CD4-positive, alpha-beta T cell (primary cell): ENCODE measurements around the gene CR1. TPM values are rescaled to one million over a fixed set of nuclear protein-coding genes. Genes with fewer than 3 reads are reported as not detected.
"Not testable (repeated sequence)": the region's sequence is repeated elsewhere in the genome, so short reads cannot be mapped to it uniquely, and the experiment has no call there.

Experiments
- ATAC-seq: fragments of 200-7000 bp; cut with Tn5 transposase; one replicate; pipeline ENCODE4 v1.10.0; 2022; ENCODE audit warnings: mild to moderate bottlenecking; ENCODE audit not compliant: poor library complexity
- CTCF ChIA-PET: fragments of 350-600 bp; sonication (Branson Sonifier 250); formaldehyde crosslinking; loops from one replicate; lab custom pipeline; 2021; ENCODE audit warnings: antibody characterized with exemption, inconsistent platforms; lab: Charles Lee
- POLR2A ChIA-PET: fragments of 350-600 bp; sonication (Branson Sonifier 250); formaldehyde crosslinking; loops from one replicate; lab custom pipeline; 2021; ENCODE audit warnings: antibody characterized with exemption, inconsistent platforms; lab: Charles Lee
- DNase-seq, 14 experiments: peaks; one replicate each; pipeline ENCODE4 v3.0.0-alpha.2; 2013 to 2020; ENCODE audit warnings: mixed read lengths in 2 of 14
- H3K27ac ChIP-seq, 2 donors: one replicate each; pipeline versions ENCODE4 v1.5.1 to v1.7.0; 2013; ENCODE audit warnings: low read length in 2 of 2, low read depth in 1 of 2, mild to moderate bottlenecking in 1 of 2
- H3K27me3 ChIP-seq, 2 experiments: 1 replicate in 1 of 2; 2 replicates in 1 of 2; pipeline versions ENCODE4 v1.6.1 to v1.7.0; 2013; ENCODE audit warnings: low read length in 2 of 2, control low read depth in 1 of 2, mild to moderate bottlenecking in 1 of 2, moderate library complexity in 1 of 2; ENCODE audit not compliant: insufficient read depth in 2 of 2, control insufficient read depth in 1 of 2
- H3K36me3 ChIP-seq: one replicate; pipeline ENCODE4 v1.6.1; 2013; ENCODE audit warnings: low read length, control low read depth; ENCODE audit not compliant: insufficient read depth
- H3K4me1 ChIP-seq: one replicate; pipeline ENCODE4 v1.6.1; 2013; ENCODE audit warnings: low read length, control low read depth; ENCODE audit not compliant: insufficient read depth
- H3K4me3 ChIP-seq: one replicate; pipeline ENCODE4 v1.5.1; 2013; ENCODE audit warnings: mild to moderate bottlenecking, low read length, moderate library complexity
- H3K9me3 ChIP-seq, 2 experiments: 1 replicate in 1 of 2; 2 replicates in 1 of 2; pipeline versions ENCODE4 v1.6.1 to v1.7.0; 2013; ENCODE audit warnings: low read length in 2 of 2, mild to moderate bottlenecking in 2 of 2, control low read depth in 1 of 2, moderate library complexity in 1 of 2; ENCODE audit not compliant: control insufficient read depth in 1 of 2, insufficient read depth in 1 of 2
- H3K27ac Mint-ChIP-seq: one replicate; pipeline ENCODE4 v1.8.0; 2020; ENCODE audit warnings: mixed read lengths
- H3K27me3 Mint-ChIP-seq: one replicate; pipeline ENCODE4 v1.8.0; 2021; ENCODE audit warnings: mixed read lengths
- H3K36me3 Mint-ChIP-seq: one replicate; pipeline ENCODE4 v1.8.0; 2021; ENCODE audit warnings: low read depth, mixed read lengths
- H3K4me1 Mint-ChIP-seq: one replicate; pipeline ENCODE4 v1.8.0; 2021; ENCODE audit warnings: low read depth, mixed read lengths
- H3K4me3 Mint-ChIP-seq: one replicate; pipeline ENCODE4 v1.8.0; 2020; ENCODE audit warnings: mild to moderate bottlenecking, mixed read lengths
- H3K9me3 Mint-ChIP-seq: one replicate; pipeline ENCODE4 v1.8.0; 2020; ENCODE audit warnings: mixed read lengths
- CTCF ChIP-seq: fragments of 200-600 bp; IDR thresholded peaks from one replicate; pipeline ENCODE4 v1.8.0; 2022; ENCODE audit warnings: antibody characterized with exemption, mild to moderate bottlenecking
- intact Hi-C, 2 experiments: fragments of 100-400 bp; cut with DNase I in 1 of 2; cut with micrococcal nuclease in 1 of 2; formaldehyde crosslinking; loops; one replicate each; pipeline versions ENCODE4 v1.15.1 to v1.9.0; 2023 to 2025; cut with DNase I, micrococcal nuclease
- total RNA-seq, 174 experiments: library from RNA in 2 of 174; stranded (reverse) in 2 of 174; gene quantifications; one replicate each; pipeline ENCODE4 v1.2.3 and lab custom pipeline; 2021 to 2026

Gene CR1
- total RNA-seq, 2 experiments from 2014 or later: 2.8 to 3.1 TPM

GRCh38 chr1:207676153-207676552 lies 180.2 kb downstream of the CR1 start:
- Histone ChIP-seq H3K36me3 (no peaks in the 10 kb centered on the region), H3K4me1 (no peaks in the 10 kb centered on the region), H3K27ac (no peak overlapping the region), H3K4me3 (no peak overlapping the region), H3K27me3 (peaks cover 3 to 6% of the 10 kb centered on the region in 2 experiments), H3K9me3 (no peaks in the 10 kb centered on the region)
- H3K27me3 Mint-ChIP-seq: peaks cover 38% of the 10 kb centered on the region
- CTCF ChIA-PET: no interaction called here
- no peak for TF ChIP-seq CTCF
- DNase-seq: no peak
- no peak overlapping the region for H3K27ac Mint-ChIP-seq
- POLR2A ChIA-PET: no interaction called here
- H3K36me3 Mint-ChIP-seq: no peaks in the 10 kb centered on the region
- no peak for ATAC-seq
- no peak overlapping the region for H3K4me3 Mint-ChIP-seq
- no peaks in the 10 kb centered on the region for H3K4me1 Mint-ChIP-seq
- H3K9me3 Mint-ChIP-seq: no peaks in the 10 kb centered on the region
- intact Hi-C loops: no loop called here

- H3K36me3 Mint-ChIP-seq, H3K36me3 ChIP-seq, POLR2A ChIA-PET, H3K27ac ChIP-seq, ATAC-seq, H3K4me1 ChIP-seq, CTCF ChIA-PET, H3K4me1 Mint-ChIP-seq, H3K9me3 ChIP-seq, H3K9me3 Mint-ChIP-seq, H3K4me3 Mint-ChIP-seq, H3K27ac Mint-ChIP-seq, H3K27me3 Mint-ChIP-seq, H3K27me3 ChIP-seq, DNase-seq, intact Hi-C loops, H3K4me3 ChIP-seq: not testable (repeated sequence)
These were observed 184.8 kb downstream of the CR1 start for GRCh38 chr1:207680590-207681388.

DNA sequence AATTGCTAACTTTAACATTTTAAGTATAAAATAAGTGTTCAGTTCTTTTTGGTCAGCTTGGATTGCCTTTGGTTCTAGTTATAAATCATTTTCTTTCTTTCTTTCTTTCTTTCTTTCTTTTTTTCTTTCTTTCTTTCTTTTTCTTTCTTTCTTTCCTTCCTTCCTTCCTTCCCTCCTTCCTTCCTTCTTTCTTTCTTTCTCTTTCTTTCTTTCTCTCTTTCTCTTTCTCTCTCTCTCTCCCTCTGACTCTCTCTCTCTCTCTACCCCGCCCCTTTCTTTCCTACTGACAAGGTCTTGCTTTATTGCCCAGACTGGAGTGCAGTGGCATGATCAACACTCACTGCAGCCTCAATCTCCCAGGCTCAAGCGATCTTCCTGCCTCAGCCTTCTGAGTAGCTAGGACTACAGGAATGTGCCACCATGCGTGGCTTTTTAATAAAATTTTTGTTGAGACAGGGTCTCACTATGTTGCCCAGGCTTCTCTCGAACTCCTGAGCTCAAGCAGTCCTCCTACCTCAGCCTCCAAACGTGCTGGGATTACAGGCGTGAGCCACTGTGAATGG lies 187.0 kb downstream of the CR1 start:
- H3K27ac Mint-ChIP-seq, POLR2A ChIA-PET, H3K36me3 ChIP-seq, H3K4me3 ChIP-seq, H3K9me3 ChIP-seq, H3K27ac ChIP-seq, CTCF ChIA-PET, H3K4me1 Mint-ChIP-seq, H3K27me3 ChIP-seq, H3K36me3 Mint-ChIP-seq, H3K27me3 Mint-ChIP-seq, ATAC-seq, H3K9me3 Mint-ChIP-seq, DNase-seq, intact Hi-C loops, H3K4me3 Mint-ChIP-seq, H3K4me1 ChIP-seq: not testable (repeated sequence)

DNA sequence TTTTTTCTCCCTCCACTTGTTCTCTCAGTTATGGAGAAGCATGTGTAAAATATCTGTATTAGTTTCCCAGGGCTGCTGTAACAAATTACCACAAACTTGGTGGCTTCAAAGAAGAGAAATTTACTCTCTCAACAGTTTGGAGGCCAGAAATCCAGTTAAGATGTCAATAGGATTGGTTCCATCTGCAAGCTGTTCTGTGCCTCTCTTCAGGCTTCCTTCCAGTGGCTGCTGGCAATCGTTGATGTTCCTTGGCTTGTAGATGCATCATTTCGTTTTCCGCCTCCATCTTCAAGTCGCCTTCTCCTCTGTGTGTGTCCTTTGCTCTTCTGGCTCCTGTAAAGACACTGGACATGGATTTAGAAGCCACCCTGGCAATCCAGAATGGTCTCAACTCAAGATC lies 194.6 kb downstream of the CR1 start:
- H3K4me1 Mint-ChIP-seq, H3K9me3 Mint-ChIP-seq, DNase-seq, H3K4me3 Mint-ChIP-seq, H3K36me3 ChIP-seq, H3K36me3 Mint-ChIP-seq, H3K27me3 ChIP-seq, H3K4me1 ChIP-seq, CTCF ChIA-PET, intact Hi-C loops, ATAC-seq, H3K27ac Mint-ChIP-seq, H3K9me3 ChIP-seq, POLR2A ChIA-PET, H3K4me3 ChIP-seq, H3K27ac ChIP-seq: not testable (repeated sequence)
- H3K27me3 Mint-ChIP-seq: peaks cover 19% of the 10 kb centered on the region
